ENCODE data around the gene HPSE2.
A peak's percentile ranks its signal among the peaks of the same experiment; 100 is the strongest.

Gene HPSE2

DNA sequence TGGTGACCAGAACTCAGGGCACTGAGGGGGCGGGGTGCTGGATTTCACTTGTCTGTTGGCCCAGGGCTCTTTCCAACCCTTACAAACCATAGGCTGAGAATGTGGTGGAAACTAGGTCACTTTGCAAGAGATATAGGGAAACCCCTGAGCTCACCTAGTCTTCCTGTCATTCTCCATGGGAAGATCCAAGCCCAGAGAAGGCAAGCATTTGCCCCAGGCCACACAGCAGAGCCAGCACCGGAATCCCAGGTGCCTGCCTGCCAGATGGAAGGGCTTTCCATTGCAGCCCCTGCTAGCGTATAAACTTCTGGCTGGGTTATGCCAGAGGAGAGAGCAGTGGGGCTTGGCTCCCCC is 821.1 kb downstream of the HPSE2 start:
- no peaks in the 10 kb centered on the region for H3K27me3 ChIP-seq (ENCODE audit: control insufficient read depth, insufficient read depth, low read length)

GRCh38 chr10:98411768-98412167 is 823.9 kb downstream of the HPSE2 start:
- no peak for TF ChIP-seq CTCF (IDR thresholded peaks at IDR 0.05)
- H3K9ac ChIP-seq = no peak overlapping the region
- H3K27me3 ChIP-seq (ENCODE audit: control insufficient read depth, insufficient read depth, low read length) = no peaks in the 10 kb centered on the region
- no peak overlapping the region for H3K27ac ChIP-seq
- no peaks in the 10 kb centered on the region for H3K36me3 ChIP-seq (ENCODE audit: control insufficient read depth, insufficient read depth, low read length)
- H2AFZ ChIP-seq = no peak overlapping the region
- H3K4me1 ChIP-seq = peaks cover 20% of the 10 kb centered on the region
- H3K4me2 ChIP-seq (ENCODE audit: low read length) = no peak overlapping the region
- no peaks in the 10 kb centered on the region for H3K79me2 ChIP-seq
- no peak overlapping the region for H3K4me3 ChIP-seq (ENCODE audit: low read depth, low read length)
- no peaks in the 10 kb centered on the region for H3K9me3 ChIP-seq (ENCODE audit: control insufficient read depth, low read length)

More for the DNA sequence above, 821.1 kb downstream of the HPSE2 start:
- Histone ChIP-seq H3K9me3 (ENCODE audit: control insufficient read depth, low read length) (no peaks in the 10 kb centered on the region), H3K4me2 (ENCODE audit: low read length) (peak overlapping the region; percentile 45), H2AFZ (peak overlapping the region; percentile 91), H3K4me1 (peaks cover 20% of the 10 kb centered on the region), H3K79me2 (no peaks in the 10 kb centered on the region), H3K27ac (peak overlapping the region; percentile 25), H3K36me3 (ENCODE audit: control insufficient read depth, insufficient read depth, low read length) (no peaks in the 10 kb centered on the region), H3K4me3 (ENCODE audit: low read depth, low read length) (peak overlapping the region; percentile 36), H3K9ac (no peak overlapping the region)
- no peak for TF ChIP-seq CTCF (IDR thresholded peaks at IDR 0.05)

DNA sequence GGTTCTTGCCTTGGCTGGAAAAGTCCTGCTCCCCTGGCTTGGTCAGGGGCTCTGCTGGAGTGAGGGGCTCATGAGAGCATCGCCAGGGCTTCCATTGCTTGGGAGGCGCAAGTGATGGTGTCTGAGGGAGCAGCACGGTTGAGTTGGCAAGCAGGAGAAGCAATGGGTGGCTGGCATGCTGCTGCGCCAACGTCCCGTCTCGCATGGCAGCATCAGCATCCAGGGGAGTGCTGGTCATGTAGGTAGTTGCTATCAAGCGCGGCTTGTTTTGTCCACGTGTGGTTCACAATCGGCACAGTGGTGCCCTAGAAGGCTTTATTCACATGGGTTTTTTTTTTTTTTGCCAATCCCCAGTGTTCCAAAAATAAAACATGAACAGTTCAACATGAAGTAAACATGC is 824.5 kb downstream of the HPSE2 start:
- Histone ChIP-seq H3K9me3 (ENCODE audit: control insufficient read depth, low read length) (no peaks in the 10 kb centered on the region), H3K36me3 (ENCODE audit: control insufficient read depth, insufficient read depth, low read length) (no peaks in the 10 kb centered on the region), H3K27ac (no peak overlapping the region), H3K4me1 (peaks cover 20% of the 10 kb centered on the region), H3K27me3 (ENCODE audit: control insufficient read depth, insufficient read depth, low read length) (no peaks in the 10 kb centered on the region), H3K4me2 (ENCODE audit: low read length) (no peak overlapping the region), H3K9ac (no peak overlapping the region), H3K4me3 (ENCODE audit: low read depth, low read length) (no peak overlapping the region), H2AFZ (no peak overlapping the region), H3K79me2 (no peaks in the 10 kb centered on the region)
- TF ChIP-seq CTCF (IDR thresholded peaks at IDR 0.05) = no peak

GRCh38 chr10:98410759-98411158 is 824.9 kb downstream of the HPSE2 start:
- Histone ChIP-seq H3K79me2 (no peaks in the 10 kb centered on the region), H3K36me3 (ENCODE audit: control insufficient read depth, insufficient read depth, low read length) (no peaks in the 10 kb centered on the region), H3K4me2 (ENCODE audit: low read length) (no peak overlapping the region), H3K9ac (no peak overlapping the region), H3K27ac (no peak overlapping the region), H2AFZ (no peak overlapping the region), H3K4me3 (ENCODE audit: low read depth, low read length) (no peak overlapping the region), H3K27me3 (ENCODE audit: control insufficient read depth, insufficient read depth, low read length) (no peaks in the 10 kb centered on the region), H3K4me1 (peaks cover 20% of the 10 kb centered on the region), H3K9me3 (ENCODE audit: control insufficient read depth, low read length) (no peaks in the 10 kb centered on the region)
- no peak for TF ChIP-seq CTCF (IDR thresholded peaks at IDR 0.05)

DNA sequence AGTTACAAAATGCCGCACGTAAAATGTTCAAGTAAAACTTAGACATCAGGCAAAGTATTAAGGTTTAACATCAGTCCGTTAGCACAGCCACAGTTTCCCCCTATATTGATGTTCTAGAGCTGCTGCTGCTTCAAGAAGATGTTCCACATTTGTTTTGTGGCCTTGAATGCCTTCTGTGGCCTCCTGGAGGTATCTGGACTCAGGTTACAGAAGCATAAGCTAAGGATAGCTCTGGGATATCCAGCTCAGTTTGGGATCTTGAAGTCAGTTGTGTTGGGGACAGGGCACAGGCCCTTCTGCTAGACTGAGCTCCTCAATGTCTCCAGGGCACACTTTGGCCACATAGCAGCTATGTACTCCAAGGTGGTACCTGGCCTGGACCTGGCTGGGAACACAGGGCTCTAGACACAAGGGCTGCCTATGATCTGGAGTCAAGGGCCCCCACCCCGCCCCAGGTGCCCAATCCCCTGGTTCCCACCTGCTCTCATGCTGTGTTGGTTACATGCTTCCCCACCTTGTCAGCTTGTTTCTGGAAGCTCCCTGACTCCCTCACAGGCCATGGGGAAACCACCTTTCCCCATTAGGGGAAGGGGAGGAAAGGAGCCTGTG is 825.4 kb downstream of the HPSE2 start:
- H3K36me3 ChIP-seq (ENCODE audit: control insufficient read depth, insufficient read depth, low read length) = no peaks in the 10 kb centered on the region
- no peak overlapping the region for H3K9ac ChIP-seq
- peaks cover 20% of the 10 kb centered on the region for H3K4me1 ChIP-seq
- no peak overlapping the region for H3K27ac ChIP-seq
- H3K4me3 ChIP-seq (ENCODE audit: low read depth, low read length) = no peak overlapping the region
- no peaks in the 10 kb centered on the region for H3K27me3 ChIP-seq (ENCODE audit: control insufficient read depth, insufficient read depth, low read length)
- H3K79me2 ChIP-seq = no peaks in the 10 kb centered on the region
- no peak for TF ChIP-seq CTCF (IDR thresholded peaks at IDR 0.05)
- H3K9me3 ChIP-seq (ENCODE audit: control insufficient read depth, low read length) = no peaks in the 10 kb centered on the region
- no peak overlapping the region for H3K4me2 ChIP-seq (ENCODE audit: low read length)
- no peak overlapping the region for H2AFZ ChIP-seq

Measured in parathyroid adenoma (tissue), 2 donors.